GM18858 (cell line): ENCODE data around the gene PTPA.

Experiments
- ATAC-seq: cut with Tn5 transposase; IDR thresholded peaks from one replicate; pipeline ENCODE4 v1.9.1; 2021; ENCODE audit not compliant: unreplicated experiment

PTPA gene

DNA sequence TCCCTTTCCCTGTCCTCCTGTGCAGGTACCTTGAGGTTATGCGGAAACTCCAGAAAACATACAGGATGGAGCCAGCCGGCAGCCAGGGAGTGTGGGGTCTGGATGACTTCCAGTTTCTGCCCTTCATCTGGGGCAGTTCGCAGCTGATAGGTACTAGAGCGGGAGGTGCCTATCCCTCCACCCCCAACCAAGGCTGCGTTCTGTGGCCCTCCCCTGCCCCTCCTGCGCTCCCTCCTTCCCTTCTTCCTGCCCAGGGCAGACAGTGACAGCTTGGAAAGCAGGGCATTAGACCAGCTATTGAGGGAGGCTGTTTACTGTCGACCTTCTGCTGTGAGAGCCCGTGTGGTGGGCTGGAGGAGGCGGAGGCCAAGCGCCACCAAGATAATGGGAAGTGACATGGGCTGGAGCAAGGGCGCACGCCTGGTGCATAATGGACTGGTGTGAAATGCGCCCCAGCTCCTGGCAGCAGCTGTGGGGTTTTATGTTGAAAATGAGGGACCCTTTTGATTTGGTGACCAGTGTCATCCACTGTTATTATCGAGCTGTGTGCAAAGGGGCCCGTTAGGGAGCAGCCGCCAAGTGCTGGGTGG is 25.3 kb downstream of the PTPA start:
- no peak for ATAC-seq

DNA sequence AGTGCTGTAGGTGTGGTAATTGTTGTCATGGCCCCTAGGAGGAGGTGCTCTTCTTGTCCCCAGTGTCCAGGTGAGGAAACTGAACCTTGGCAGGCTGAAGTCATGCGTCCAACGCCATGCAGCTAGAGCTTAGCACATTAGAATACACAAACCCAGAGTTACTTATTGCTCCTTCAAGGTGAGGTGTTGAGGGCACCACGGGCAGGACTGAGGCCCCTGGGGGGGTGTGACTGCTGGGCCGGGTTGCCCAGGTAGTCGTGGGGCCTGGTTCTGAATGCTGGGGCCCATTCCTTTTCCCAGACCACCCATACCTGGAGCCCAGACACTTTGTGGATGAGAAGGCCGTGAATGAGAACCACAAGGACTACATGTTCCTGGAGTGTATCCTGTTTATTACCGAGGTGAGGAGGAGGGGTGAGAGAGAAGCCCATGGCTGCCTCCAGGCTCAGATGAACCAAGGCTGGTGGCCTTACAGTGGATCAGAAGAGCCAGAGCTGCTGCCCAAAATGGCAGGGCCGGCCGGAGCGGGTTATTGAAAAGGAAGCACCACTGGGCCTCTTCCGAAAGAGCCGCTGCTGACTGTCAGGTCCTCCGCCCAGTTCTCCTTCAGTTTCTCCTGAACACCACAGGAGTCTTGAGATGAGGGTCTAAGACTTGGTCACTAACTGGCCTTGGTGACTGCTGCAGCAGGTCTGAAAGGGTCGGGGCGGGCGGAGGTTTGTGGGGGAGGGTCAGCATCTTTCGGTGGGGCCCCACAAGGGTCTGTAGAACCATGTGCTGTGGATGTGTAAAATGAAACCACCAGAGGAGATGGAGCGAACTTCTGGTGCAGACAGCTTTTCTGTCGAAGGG is 26.3 kb downstream of the PTPA start:
- no peak for ATAC-seq

DNA sequence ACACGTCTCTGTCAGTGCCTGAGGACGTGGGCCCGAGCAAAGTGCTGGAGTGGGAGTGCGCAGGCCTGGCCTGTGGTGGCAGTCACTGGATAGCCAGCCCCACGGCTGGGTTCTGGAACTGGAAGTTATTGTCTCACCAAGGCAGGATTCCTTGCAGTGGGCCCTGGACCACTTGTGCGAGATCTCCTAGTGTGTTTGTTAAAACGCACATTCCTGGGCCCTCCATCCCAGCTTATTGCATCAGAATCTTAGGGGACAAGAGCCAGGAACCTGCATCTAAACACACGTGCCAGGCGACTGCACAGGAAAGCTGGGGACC is 26.9 kb downstream of the PTPA start:
- no peak for ATAC-seq

DNA sequence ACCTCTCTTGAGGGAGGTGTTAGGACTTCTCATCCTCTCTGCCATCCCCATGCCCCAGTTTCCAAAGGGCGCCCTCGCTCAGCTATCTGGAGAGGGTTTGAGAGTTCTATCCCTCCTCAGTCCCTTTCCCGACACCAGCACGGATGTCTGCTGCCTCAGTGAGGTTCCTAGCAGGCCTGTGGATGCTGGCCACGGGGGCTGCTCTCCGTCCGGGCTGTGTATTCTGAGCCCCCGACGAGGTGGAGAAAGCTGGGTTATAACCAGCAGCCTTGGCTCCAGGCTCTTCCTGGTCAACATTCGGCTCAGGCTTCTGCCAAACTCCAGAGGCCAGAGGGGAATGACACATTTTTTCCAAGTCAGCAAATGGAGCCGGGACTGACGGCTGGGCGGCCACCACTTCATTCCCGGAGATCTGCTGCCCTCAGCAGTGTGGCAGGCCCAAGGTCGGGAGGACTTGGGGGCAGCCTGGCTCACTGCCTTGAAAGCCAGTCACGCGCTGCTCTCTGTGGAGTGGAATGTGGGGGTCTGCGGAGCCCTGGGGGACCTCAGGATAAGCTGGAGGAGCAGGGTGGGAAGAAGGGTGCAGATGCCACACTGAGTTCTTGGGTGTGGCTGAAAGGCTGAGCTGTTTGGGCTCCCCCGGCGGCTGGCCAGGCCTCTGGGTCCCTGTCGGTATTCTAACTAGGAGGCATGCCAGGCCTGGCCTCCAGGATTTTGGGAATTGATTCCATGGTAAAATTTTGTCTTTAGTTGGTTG is 27.4 kb downstream of the PTPA start:
- ATAC-seq, result no peak

DNA sequence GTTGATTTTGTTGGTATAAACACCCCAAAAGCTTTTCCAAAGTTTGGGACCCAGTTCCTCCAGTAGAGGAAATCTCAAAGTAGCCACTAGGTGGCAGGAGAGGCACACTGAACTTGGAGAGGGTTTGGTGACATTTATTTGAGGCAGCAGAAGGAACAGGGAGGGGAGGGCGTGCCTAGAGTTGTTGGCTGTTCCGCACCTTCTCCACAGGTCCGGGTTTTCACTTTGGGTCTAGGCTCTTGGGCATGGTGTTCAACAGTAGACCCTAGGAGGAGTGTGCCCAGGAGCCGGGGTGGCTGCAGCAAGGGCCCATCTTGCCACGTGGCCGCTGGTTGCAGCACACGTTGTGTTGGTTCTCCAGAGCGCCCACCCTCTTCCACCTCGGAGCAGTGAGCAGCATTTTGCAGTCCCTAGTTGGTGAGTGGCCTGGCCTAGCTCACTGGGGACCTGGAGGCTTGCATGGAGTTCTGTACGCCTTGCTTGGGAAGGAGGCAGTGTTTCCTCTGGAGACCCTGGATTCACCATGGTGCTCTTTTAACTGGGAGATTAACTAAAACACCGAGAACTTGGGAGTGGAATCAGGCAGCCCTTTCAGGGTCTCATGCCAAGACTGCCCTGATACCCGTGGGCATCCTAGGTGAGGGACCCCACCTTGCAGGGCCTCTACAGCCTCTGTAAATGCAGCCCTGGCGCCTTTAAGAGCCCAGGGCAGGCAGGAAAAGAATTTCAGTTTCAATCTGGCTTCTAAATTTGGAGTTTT is 28.2 kb downstream of the PTPA start:
- ATAC-seq, result no peak

DNA sequence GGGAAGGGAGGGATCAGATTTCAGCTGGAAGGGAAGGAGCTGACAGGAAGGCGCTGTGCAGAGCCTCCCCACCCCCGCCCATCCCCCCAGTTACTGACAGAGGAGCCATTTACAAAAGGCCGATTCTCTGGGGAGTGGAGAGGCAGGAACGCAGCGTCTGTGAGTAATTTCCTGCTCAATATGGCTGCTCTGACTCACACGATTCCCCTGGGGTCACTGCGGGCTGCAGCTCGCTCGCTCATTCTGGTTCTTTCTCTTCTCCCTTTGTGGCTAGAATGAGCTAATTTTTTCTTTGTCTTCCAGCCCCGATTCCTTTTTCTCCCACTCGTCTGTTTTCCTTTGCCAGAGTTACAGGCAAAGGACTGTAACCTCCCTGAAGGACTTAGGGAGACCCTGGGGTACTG is 28.8 kb downstream of the PTPA start:
- ATAC-seq, result peak; percentile 61

DNA sequence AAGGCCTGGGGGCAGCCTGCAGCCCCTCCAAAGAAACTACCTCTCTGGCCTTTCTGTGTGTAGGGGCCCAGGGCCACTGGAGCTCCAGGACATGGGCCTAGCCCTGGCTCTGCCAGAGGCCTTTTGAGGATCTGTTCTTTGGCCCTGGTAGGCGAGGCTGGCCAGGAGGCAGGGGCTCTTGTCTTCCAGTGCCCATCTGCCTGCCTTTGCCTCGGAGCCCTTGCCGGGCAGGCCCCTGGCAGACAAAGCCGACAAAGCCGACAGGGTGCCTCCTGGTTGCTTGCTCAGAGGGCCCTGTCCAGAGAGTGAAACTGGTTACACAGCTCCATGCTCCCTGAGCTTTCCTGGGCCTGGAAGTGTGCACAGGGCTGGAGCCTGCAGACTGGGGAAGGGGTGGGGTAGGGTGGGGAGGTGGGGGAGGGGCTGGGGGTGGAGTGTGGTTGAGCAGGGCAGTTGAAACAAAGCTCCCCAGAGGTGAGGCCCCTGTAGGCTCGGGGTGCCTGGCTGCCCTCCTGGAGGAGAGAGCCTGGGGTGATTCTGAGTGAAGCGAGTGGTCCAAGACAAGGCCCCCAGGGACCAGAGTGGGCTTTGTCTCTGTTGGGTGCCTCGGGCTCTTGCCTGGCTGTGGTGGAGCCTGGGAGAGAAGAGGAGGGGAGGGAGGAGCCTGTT is 29.3 kb downstream of the PTPA start:
- peak; percentile 16 for ATAC-seq

DNA sequence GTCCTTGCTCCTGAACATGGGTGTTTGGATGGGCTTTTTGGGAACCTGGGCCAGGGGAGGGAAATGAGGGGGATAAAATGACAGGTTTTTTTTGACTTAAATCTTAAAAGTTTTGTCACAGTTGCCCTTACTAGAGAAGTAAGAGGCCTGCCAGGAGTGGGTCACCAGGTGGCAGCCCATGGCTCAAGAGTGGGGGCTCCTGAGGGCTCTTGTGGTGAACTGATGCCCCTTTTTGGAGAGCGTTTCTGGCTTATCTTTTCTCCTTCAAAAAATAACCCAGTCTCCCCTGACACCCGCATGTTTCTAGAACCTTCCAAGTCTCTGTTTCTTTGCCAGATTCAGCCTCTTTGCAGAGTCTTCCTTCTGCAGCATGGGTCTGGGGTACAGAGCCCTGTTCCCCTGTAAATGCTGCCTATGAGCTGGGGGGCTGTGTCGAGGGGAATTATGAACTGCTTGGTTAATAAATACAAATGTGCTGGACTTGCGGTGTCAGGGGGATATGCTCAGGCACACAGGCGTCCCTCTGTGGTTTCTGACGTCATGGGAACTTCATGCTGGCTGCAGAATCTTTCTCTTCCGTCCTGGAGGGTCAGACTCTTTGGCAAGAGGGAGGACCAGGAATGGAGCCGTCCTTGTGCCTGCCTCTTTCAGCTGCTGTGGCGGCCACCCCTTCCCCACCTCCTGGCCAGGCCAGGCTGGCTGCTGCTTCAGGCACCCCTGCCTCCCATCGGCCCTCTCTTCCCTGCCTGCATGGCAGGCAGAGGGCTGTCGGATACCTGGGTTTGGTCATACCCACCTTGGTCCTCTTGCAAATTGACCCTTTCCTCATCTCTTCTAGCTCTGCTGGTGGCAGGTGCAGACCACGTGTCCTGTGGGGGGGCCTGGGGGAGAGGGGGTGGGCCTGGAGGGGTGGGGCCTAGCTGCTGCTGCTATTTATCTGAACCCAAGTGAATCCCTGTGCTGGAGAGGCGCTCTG is 30.1 kb downstream of the PTPA start:
- ATAC-seq, result no peak

DNA sequence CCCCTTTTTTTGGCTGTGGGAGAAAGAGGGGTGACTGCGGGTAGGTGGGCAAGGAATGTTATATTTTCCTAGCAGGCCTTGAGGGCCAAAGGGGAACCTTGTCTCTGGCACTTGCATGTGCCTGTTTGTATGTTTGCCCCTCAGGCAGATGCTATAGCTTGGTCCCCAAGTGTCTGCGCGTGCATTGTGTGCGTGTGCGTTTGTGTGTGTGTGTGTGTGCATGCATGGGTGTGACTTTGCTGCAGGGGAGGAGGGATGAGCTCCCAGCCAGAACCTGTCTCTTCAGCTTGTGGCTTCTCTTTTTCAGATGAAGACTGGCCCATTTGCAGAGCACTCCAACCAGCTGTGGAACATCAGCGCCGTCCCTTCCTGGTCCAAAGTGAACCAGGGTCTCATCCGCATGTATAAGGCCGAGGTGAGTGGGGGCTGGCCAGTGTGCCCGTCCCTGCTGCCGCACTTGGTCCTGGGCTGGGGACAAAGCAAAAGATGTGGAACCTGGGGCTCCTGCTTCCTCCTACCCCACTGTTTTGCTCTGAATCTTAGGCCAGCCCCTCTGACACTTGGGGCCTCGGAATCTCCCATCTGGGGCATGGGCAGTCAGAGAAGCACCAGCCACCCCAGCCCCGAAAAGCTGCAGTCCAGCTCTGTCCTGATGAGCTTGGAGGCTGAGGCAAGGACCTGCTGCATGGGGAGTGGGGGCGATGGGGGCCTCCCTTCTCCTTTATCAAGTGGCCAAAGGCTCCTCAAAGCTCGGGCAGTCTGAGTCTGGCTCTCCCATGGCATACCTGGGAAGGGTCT is 31.1 kb downstream of the PTPA start:
- no peak for ATAC-seq

DNA sequence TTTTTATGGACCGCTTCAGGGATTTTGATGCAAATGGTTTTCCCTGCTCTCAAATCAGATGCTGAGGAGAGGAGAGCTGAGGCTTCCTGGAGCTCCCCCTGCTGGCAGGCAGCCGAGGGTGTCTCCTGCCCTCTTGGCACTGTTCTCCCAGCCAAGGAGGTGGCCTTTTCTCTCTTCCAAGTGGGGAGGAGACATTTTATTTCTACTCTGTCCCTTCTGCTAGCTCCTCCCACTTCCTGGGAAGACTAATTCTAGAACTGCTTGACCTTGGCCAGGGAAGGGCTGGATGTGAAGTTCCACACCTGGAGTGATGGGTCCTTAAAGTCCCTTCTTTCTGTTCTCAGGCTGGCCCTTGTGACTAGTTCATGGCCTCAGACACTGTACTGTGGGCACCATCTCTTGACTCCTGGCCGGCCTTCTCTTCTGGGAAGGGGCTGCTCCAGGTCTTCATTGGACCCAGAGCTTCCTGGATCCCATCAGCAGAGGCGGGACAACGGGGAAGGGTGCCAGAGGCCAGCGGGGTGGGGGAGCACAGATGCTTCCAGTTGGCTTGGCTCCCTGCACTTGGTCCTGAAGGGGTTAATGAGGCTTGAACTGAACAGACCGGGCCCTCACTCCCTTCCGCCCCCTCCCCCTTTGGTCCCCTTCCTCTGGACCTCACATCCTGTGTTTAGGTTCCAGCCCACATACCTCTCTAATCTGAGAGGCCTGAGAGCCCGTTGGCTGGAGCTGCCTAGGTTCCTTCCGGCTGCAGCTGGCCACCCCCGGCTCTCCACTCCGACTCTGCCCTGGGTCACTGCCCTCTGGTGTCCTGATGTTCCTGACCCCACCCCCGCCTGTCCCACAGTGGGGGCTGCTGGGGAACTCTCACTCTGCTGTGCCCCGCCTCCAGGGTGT is 32.1 kb downstream of the PTPA start:
- ATAC-seq, result no peak

DNA sequence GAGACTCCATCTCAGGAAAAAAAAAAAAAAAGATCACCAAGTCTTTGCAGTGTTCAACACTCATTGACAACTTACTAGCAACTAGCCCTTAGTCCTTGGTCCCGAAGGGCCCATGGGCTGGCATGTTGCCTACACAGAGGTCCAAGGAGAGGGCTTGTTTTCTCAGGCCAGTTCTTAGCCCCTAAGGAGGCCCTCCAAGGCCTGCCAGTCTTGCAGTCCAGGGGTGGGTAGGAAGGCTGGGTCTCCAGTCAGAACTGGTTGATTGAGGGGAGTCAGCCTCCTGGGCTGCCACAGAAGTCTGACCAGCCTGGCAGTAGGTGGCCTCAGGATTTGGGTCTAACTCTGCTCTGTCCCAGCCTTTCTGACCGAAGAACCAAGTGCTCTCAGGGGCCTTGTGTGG is 34.1 kb downstream of the PTPA start:
- no peak for ATAC-seq

DNA sequence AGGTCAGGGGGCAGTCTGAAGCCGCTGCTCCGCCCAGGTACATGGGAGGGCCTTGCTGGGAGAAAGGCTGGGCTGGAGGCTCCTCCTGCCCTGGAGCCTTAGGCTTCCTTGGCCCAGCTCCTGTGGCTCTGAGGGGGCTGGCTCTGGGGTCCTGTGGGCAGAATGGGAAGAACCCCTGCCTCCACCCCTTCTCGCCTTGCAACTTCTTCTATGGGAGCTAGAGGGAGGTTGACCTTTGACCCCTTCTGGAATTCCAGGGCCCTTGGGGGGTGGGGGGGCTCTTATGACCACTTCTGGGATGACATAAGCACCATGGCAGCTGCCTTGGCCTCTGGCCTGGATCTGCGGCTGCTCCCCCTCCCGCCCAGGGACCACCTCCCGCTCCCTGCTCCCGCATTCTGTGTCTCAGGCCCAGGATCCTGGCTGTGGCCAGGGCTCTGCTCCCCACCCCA is 34.7 kb downstream of the PTPA start:
- no peak for ATAC-seq

DNA sequence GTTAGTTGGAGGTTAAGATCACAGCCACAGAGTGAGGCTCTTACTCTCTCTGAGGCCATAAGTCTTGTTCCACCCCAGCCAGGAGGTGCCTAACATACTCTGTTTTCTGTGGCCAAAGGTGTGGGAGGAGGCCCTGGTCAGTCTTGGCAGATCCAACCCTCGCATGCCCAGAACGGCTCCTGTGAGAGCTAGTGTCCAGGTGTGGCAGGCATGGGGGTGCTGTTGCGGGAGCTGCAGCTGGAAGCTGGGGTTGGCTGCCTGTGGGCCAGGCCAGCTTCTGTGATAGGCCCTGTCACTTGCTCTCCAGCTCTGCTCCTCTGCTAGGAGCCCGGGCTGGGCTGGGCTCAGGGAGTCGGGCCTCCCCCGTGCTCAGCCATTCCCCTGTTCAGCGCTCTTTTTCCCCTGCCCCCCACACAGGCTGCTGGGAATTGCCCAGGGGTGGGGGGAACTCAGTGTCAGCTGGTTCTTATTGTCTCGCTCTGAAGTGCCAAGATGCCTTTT is 35.3 kb downstream of the PTPA start:
- ATAC-seq, result no peak

DNA sequence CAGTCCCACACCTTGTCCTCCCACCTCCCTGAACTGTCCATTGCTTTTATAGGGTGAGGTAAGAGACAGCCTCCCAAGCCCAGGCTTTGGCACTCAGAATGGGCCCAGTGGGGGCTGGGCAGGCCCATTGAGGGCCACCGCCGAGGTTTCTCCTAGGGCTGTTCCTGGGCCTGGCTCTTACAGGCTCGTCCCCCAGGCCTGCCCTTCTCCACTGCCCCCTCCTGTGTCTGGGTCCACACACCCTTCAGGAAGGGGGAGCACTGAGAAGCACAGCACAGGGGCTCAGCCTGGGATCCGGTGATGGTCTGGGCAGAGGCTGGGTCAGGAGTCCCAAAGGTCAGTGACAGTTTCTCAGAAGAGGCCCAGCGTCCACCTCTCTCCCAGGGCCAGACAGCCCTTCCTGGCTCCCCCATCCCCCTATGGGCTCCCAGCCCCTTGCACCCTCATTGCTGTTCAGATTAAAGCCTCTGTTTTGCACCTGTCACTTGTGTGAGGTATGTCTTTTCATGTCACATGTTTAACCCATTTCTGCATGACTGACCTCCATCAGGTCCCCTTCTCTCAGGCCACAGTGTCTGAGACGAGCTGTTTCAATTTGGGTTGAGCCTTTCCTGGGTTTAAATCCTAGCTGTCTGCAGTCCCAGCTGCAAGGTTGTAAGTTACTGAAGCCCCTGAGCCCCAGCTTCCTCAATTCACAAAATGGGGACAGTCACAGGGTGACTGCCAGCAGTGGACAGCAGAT is 37.4 kb downstream of the PTPA start:
- no peak for ATAC-seq

DNA sequence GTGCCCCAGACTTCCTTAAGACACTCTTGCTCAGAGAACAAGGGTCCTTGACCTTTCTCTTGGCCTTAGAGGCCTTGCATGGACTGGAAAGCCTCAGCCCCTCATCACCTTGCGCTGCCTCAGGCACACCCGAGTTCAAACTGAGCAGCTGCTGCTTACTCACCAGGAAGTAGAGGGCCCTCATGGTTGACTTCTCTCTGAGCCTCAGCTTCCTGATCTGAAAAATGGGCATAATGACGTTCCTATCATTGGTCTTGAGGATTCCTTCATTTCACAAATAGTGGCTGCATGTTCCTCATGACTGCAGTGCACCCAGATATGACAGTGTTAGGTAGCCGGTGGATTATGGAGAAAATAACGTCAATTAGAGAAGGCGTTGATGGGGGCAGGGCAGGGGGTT is 38.2 kb downstream of the PTPA start:
- ATAC-seq, result no peak

DNA sequence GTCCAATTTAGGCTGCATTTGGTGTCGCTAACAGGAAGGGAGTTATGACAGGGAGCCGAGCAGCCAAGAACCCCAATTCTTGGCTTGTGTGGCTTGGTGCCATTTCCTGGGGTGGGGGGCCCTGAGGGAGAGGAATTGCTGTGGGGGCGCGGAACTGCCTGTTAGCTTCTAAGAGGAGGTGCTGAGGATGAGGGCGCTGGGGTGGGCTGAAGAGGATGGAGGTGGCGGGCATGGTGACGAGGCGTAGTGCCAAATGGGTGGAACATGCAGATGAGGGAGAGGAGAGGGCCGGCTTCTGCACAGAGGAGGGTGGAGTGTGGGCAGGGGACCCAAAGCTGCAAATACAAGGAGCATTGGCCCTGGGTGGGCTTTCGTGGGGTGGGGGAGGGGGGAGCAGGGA is 38.9 kb downstream of the PTPA start:
- no peak for ATAC-seq

DNA sequence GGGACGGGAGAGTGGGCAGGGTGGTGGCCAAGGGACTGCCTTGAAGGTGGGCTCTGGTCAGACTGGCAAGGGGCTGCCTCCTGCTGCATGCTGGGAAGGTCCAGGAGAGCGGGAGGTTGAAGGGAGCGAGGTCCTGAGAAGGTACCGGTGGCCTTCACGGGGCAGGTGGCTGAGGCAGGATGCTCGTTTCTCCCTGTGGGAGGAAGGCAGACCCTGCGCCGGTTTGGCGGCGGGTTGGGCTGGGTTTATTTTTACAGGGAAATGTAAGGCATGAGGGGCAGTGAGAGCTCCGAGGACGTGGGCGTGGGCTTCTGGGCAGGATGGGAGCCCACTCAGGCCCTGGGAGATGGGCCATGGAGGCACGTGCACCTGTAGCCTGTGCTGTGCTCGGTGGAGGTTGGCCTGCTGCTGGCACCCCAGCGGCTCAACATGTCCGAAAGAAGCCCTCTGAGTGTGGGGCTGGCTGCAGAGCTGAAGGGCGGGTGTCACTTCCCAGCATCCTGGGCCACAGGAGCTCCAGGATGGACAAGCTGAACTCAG is 39.5 kb downstream of the PTPA start:
- no peak for ATAC-seq
